ENCODE data around the gene FAM222A.

DNA sequence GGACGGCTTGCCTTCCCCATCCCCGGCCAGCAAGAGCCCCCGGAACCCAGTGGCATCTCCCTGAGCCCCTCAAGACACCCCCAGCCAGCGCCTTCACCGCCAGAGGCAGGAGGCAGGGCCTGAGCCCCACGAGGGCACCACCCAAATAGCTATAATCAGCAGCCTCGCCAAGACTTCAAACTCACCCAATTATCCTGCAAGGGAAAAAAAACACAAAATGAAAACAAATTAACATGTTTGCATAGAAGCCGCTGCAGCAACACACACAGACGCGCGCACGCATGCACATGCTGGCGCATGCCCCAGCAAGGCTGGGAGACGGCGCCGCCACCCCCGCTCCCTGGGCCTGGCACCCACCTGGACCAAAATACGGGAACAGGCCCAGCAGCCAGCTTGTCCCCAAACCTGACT lies 15.8 kb downstream of the FAM222A start:
- TF ChIP-seq, protein P1, sequence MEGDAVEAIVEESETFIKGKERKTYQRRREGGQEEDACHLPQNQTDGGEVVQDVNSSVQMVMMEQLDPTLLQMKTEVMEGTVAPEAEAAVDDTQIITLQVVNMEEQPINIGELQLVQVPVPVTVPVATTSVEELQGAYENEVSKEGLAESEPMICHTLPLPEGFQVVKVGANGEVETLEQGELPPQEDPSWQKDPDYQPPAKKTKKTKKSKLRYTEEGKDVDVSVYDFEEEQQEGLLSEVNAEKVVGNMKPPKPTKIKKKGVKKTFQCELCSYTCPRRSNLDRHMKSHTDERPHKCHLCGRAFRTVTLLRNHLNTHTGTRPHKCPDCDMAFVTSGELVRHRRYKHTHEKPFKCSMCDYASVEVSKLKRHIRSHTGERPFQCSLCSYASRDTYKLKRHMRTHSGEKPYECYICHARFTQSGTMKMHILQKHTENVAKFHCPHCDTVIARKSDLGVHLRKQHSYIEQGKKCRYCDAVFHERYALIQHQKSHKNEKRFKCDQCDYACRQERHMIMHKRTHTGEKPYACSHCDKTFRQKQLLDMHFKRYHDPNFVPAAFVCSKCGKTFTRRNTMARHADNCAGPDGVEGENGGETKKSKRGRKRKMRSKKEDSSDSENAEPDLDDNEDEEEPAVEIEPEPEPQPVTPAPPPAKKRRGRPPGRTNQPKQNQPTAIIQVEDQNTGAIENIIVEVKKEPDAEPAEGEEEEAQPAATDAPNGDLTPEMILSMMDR (conservative IDR thresholded peaks at IDR 0.05; ENCODE audit: low read depth, low read length), result no peak
- no peak for TF ChIP-seq EZH2 (IDR thresholded peaks at IDR 0.05; ENCODE audit: borderline replicate concordance, low read depth, low read length, poor library complexity, severe bottlenecking)
